Activated CD8-positive, alpha-beta memory T cell treated with anti-CD3 and anti-CD28 coated beads for 4 hours (primary cell): Measurements from ENCODE around the gene BUB1.
"Not testable (repeated sequence)": the region's sequence is repeated elsewhere in the genome, so short reads cannot be mapped to it uniquely, and the experiment has no call there.

ENCODE experiments used
- DNase-seq, 2 donors: peaks; one replicate each; pipeline ENCODE4 v3.0.0-alpha.2; 2020; ENCODE audit warnings: low read depth in 2 of 2

BUB1 gene

DNA sequence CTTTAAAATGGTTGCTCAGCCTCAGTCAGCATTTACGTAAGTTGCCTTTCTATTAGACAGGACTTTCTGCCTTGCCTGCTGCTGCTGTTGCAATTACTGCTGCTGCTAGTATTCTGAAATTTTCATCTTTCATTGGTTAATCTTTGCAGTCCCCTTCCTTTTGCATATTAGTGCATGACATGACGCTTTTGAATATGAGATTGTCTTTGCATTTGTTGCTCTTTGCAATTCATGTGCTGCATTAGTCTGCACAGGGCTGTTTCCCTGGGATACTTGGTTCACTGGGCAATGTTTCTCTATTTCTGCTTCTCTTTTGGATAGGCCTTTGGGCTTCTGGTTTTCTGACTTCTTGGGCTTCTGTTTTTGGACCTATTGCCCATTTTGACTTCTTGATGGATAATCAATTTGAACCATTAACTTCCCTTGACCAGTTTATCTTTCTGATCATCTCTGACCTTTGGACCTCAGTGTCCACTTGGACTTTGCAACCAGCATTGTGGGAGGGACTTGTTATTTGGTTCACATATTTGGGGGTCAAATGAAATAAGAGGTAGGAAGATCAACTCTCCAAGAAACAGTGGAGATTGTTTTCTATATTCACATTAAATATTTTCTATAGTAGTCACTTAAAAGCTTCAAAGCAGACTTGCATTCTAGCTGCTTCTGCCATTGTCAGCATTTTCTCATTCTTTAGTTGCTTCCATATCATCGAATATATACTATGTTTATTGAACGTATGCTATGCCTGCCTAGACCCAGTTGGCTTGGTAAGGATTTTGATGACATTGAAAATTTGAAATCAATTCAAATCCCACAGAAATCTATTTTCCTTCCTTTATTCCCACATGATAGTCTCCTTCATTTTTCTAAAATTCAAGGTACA lies 12.5 kb upstream of the BUB1 start:
- no peak for DNase-seq

DNA sequence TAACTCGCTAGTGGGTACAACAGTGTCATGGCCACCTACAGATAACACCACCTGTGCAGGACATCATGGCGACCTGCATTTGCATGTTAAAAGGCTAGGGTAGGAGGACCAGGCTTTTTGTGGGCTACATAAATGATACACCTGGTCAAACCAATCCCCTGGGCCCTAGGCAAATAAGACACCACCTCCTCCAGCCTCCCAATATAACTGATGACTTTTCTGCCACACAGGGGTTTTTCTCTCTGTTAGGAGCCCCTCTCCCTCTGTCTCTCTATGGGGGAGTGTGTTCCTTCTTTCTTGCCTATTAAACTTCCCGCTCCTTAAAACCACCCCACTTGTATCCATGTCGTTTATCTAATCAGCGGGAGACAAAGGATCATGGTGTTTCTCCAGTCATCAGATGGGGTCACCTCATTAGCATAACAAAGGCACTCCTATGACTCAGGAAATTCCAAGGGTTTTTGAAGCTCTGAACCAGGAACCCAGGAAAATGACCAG lies 10.8 kb upstream of the BUB1 start:
- no peak for DNase-seq

DNA sequence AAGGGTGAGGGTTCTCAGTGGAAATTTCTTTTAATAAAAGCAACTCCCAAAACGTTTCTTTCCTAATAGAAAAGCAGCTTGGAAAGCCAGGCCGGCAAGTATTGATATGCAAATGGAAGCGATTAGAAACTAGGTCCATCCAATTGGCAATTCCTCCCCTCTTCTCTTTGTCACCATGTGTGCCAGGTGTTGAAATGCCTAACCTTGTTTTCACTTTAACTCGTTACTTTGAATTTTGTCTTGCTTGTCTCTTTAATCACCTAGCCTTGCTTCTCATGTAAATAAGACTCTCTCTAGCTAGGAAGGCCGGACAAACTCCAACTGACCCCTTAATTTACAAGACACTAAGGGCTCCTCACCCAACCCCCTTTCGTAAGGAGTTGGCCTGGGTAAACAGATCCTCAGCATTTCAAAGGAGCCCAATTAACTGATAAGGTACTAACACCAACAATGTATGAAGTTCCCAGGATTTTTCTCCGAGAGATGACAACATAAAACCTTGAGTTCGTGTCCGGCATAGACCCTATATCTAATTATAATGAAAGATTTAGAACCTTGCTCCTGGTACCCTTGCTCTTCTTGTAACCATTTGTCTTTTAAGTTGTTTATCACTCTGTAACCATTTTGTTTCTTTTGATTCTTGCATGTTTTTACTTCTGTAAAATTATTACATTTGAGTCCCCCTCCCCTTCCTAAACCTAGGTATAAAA lies 10.1 kb upstream of the BUB1 start:
- not testable (repeated sequence) for DNase-seq

GRCh38 chr2:110682872-110683271 lies 5.0 kb upstream of the BUB1 start:
- no peak for DNase-seq

DNA sequence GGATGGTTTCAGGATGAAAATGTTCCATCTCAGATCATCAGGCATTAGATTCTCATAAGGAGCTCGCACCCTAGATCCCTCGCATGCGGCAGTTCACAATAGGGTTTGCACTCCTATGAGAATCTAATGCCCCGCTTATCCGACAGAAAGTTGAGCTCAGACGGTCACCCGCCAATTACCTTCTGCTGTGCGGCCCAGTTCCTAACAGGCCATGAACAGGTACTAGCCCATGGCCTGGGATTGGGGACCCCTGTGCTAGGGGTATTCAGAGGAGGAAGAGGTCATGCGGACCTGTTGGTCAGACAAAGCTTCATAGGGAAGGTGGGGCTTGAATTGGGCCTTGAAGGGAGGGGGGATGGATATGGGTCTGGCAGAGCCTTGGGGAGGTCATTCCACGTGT lies 4.4 kb upstream of the BUB1 start:
- no peak for DNase-seq

- DNase-seq = no peak
These were observed 2.8 kb upstream of the BUB1 start for GRCh38 chr2:110680709-110681108.

GRCh38 chr2:110679865-110680264 lies 2.0 kb upstream of the BUB1 start:
- no peak for DNase-seq

DNA sequence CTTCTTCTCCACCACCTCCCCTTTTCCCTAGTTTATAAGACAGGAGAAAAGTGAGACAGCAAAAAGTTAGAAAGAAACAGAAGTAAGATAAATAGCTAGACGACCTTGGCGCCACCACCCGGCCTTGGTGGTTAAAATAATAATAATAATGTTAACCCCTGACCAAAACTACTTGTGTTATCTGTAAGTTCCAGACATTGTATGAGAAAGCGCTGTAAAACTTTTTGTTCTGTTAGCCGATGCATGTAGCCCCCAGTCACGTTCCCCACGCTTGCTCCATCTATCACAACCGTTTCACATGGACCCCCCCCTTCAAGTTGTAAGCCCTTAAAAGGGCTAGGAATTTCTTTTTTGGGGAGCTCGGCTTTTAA lies 1.5 kb upstream of the BUB1 start:
- DNase-seq = no peak

DNA sequence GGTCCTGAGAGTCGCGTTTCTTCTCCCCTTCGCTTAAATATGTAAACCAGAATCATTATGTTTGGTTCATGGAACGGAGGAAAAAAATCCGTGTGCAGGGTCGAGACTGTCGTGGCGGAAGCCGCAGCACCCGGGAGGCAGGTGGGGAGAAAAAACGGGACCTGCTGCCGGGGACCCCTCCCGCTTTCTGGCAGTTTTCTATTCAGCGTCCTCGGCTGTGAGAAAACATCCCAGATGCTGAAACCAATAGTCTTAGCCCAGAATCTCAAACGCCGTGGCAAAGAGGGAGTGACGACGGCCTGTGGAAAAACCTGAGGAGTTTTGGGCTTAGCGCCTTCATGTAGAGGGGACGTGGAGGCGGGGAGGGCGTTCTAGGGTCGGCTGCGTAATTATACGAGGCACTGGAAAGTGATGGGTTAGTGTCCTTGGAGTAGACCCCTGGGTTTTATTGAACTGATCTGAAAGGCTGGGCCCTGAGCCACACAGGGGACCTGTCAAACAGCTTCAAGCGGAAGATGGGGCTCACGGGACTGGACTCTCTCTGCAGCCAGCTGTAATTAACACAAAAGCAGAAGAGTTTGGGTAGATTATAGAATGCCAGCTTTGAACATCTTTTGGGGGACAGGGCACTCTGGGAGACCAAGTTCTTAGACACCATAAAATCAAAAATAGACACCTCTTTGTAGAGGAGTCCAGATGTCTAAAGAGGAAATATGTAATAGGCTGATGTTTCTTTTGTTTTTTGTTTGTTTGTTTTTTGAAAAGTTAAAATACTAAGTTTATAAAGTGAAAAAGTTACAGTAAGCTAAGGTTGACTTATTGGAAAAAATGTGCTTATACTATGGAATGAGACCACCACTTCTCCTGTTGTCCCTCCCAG lies 834 bp upstream of the BUB1 start:
- no peak for DNase-seq

GRCh38 chr2:110677080-110677479 lies 783 bp downstream of the BUB1 start:
- DNase-seq = no peak

GRCh38 chr2:110675679-110676078 lies 2.2 kb downstream of the BUB1 start:
- DNase-seq = no peak

DNA sequence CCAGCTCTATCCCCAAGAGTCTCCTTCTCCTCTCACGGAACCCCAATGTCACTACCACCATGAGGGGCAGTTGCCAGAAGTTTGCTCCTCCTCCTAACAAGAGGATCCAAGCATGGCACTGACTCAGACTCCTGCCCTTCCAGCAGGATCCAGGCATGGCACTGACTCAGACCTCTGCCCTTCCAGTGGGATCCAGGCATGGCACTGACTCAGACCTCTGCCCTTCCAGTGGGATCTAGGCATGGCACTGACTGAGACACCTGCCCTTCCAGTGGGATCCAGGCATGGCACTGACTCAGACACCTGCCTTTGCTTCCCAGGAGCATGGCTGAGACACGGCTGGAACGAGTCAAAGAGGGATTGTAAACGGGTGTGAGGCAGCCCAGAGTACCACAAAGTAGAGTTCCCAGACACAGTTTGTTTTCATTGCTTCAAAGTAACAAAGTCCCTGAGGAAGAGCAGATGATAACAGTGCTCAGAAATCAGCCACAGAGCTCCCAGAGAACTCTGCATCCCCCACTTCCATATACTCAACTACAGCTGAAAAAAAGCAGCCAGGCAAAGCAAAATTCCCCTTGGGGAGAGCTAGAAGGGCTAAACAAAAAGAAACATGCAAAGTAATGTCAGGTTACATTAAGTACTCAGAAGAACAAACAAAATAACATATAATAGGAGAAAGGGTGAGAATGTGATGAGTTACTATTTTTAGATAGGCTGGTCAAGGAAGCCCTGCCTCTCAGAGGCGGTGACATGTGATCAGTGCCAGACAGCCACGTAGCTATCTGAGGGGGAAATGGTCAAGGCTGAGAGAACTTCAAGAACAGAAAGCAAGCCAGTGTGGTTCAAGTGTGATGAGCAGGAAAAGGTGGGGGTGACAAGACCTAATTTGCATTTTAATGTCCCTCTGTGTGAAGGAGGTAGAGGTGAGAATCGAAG lies 3.0 kb downstream of the BUB1 start:
- DNase-seq = peak; percentile 27 to 28

- no peak for DNase-seq
These were observed 4.7 kb downstream of the BUB1 start for GRCh38 chr2:110673201-110673600.

DNA sequence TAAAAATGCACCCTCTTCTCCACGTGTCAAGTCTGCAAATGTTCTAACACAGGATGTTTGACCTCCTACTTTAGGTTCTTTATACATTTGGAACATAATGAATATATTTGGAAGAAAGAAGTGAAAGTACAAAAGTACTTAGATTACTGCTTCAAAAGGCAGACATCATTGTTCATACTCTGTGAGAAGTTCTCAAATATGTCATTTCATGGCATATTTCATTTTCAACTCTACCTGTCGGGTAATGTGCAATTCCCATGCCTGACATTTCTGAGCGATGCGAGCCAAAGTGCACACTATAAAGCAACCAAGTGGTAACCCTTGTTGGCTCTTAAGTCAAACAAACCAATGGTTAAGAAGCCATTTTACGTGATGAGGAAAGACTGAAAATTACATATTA lies 7.0 kb downstream of the BUB1 start:
- DNase-seq = no peak

DNA sequence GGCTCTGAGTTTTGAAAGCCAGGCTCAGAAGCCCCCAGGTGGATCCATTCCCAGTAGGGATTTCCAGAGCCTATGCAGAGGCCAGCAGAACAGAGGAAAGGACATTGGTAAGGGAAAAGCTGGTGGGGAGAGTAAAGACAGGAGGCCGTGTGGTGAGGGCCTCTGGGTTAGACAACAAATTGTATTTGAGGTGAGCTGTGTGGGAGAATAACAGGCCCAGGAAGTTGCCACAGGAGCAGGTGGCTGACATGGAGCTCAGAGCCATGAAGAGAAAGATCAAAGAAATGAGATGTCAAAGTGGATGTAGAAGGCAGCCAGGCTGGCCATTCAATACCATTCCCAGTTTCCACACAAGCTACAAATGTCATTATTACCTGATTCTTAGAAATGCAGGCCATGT lies 8.8 kb downstream of the BUB1 start:
- no peak for DNase-seq

GRCh38 chr2:110667071-110667470 lies 10.8 kb downstream of the BUB1 start:
- no peak for DNase-seq

DNA sequence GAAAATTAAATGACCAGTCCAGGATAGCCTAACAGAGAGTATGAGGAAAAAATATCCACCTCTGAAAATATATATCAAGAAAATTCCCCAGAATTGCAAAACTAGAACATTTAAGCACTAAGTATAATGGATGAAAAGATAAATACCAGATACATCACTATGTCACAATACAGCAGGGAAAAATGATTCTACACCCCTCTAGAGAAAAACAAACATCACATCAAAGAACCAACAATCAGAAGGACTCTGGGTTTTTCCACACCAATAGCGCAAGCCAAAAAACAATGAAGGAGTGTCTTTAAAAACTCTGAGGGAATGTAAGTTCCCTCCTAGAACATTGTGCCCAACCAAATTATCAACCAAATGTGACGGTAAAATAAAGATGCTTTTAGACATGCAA lies 13.7 kb downstream of the BUB1 start:
- DNase-seq = no peak

- no peak for DNase-seq
These were observed 15.3 kb downstream of the BUB1 start for GRCh38 chr2:110662560-110662959.

DNA sequence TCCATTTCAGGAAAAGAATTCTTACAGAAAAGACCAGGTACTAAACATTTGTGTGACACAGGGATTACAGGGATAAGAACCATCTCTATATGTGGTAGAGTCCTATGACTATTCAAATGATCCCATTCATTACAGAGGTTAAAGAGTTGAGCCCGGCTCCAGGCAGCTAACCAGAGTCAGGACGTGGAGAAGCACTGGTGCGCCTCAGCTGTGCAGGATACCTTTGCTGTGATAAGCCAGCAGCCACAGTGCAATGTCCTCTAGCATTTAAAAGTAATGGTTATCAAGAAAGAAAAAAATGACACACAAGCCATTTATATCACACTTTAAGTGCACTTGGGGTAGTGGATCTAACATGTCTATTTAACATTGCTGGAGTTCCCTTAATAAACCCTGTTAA lies 17.3 kb downstream of the BUB1 start:
- no peak for DNase-seq

DNA sequence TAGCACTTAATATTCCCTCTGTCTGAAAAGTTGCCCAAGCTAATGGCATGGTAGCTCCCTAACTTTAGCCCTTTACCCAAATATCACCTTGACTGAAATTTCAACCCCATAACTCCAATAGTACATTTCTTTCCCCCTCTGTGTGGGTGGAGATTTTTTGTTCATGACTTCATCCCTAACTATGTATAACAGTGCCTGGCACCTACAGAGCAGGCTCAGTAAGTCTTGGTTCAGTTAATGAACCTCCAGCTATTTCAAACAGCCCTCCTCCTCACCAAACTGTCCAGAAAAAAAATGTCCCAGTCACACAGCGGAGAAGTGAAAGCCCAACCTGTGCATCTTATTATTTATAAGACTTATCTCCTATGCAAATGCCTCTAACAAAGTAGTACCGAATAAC lies 18.6 kb downstream of the BUB1 start:
- no peak for DNase-seq

- DNase-seq = no peak
These were observed 20.0 kb downstream of the BUB1 start for GRCh38 chr2:110657724-110658305.
